HG02623 (cell line): Measurements from ENCODE around the gene EHD1.

Experiments used
- ATAC-seq: cut with Tn5 transposase; IDR thresholded peaks from one replicate; pipeline ENCODE4 v1.9.1; 2021; ENCODE audit warnings: moderate library complexity; ENCODE audit not compliant: unreplicated experiment

Gene EHD1

DNA sequence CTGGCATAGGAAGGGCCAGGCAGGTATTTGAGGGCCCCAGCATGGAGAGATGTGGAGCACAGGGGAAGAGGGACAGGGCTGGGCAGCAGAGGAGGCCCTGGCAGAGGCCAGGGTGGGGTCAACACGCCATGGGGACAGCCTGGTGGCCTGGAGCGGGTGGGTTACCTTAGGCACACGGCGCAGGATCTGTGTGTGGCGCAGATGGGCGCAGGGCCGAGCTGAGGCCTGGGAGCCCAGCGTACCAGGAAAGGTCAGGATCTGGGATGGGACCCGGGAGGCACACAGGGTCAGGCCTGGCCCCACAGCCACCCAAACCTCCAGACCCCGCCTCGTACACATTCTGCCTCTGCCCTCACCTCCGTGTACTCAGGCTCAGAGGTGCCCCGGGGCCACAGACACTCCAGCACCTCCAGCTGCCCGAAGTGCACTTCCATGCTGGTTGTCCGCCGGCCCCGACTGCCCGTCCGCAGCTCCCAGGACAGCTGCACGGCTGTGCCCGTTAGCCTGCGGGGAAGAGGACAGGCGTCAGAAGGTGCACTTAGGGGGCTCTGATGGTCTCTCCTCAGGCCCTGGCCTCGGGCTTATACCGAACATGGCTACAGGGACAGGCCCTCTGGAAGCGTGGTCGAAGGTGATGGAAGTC is 32.2 kb upstream of the EHD1 start:
- ATAC-seq: no peak

DNA sequence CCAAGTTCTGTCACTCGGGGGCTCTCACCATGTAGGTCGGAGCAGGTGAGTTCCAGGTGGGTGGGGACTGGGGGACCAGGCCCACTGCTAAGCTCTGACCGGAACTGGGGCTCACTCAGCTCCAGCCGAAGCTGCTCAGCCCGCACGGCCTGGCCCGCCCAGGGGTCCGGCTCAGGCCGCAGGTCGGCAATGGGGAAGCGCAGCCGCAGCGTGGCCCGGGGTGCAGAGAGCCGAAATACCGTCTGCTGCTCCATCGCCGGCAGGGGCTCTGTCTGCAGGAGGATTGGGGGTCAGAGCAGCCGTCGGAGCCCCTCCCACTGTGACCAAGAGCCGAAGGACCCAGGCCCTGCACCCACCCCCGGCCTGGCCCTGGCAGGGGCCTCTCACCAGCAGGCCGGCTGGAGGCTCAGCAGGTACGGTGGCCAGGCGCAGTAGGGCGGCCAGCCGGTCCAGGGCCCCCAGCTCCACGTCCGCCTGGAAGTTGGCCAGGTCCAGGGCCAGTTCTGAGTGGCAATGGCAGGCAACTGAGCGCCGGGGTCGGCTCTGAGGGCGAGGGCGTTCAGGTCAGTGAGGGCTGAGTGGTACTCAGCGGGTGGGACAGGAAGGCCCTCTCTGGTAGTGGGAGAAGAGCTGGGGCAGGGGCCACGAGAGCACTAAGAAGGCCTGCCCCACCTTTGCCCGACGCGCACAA is 31.4 kb upstream of the EHD1 start:
- no peak for ATAC-seq

DNA sequence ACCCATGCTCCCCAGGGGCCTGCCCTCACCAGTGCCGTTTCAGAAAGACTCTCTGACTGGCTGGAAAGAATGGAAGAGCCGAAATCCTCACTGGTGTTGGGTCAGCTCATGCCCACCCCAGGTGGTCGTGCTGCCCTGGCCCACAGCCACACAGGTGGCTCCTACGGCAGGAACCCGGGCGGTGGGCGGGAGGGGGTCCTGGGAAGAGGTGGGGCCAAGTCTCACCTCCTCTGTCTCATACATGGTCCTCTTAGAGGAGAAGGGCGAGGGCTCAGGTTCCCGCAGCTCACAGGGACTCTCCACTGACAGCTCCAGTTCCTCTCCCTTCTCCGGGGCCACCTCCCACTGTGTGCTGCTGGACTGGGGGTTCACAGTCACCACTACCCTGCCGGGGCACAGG is 30.3 kb upstream of the EHD1 start:
- no peak for ATAC-seq

DNA sequence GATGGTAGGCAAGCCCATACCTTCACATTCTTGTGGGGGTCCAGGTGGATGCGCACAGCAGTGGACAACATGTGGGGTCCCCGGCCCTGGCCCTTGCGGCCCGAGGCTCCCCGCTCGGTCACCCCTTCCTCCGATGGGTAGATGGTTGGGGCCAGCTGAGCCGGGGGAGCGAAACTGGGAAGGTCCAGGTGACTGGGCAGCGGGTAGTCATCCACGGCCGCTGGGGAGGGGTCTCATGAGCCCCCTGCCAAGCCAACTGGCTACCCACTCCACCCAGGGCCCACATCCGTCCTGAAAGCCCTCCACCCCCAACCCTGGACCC is 27.9 kb upstream of the EHD1 start:
- no peak for ATAC-seq

DNA sequence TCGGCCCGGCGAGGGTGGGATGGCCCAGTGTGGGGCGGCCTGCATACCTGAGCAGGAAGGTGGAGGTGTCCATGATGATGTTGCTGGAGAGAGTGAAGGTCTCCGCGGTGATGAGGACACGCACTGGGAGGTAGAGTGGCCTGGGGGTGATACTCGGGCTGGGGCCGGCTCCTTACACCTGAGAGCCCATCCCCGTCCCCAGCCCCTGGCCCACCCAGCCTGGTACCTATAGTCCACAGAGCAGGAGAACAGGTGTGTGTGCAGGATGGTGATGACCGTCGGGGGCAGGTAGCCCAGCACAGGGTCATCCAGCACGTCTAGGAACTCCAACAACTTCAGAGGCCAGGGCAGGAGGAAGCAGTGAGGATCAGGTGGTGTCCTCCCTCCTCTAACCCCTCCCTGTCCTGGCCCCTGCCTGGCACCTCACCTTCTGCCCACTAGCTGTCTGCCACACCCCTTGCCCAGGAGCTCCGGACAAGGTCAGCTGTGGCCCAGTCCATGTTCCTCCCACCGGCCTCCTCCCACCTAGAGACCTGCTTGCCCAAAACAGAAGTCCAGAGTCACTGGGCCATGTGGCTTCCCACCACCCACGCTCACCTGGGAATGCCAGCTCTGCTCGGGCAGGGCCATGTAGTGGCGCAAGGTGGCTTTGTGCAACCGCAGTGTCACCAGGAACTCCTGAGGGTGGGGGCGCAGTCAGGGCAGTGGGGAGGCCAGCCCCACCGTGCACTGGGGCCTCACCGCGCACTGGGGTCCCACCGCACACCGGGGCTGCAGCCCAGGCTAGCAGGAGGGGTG is 27.3 kb upstream of the EHD1 start:
- ATAC-seq: no peak

DNA sequence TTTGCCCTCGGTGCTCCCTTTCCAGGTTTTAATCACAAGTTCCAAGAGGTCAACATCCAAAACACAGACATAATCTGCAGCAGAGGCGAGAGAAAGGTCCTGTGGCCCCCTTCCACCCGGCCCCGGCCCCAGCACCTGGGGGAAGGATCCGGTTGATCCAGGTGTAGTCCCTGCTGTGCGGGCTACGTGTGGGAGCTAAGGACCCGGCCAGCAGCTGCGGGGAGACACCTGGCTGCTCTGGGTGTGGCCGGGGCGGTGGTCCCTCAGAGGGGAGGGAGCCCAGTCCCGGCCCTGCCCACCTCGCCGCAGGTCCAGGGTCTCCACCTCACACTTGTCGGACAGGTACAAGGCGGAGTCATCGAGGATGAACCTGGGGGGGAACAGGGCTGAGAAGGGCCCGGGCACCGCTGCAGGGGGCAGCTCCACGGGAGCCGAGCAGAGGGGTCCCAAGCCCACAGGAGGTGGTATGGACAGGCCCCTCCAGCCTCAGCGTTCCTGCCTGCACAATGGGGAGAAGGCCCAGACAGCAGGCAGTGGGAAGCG is 24.9 kb upstream of the EHD1 start:
- no peak for ATAC-seq

DNA sequence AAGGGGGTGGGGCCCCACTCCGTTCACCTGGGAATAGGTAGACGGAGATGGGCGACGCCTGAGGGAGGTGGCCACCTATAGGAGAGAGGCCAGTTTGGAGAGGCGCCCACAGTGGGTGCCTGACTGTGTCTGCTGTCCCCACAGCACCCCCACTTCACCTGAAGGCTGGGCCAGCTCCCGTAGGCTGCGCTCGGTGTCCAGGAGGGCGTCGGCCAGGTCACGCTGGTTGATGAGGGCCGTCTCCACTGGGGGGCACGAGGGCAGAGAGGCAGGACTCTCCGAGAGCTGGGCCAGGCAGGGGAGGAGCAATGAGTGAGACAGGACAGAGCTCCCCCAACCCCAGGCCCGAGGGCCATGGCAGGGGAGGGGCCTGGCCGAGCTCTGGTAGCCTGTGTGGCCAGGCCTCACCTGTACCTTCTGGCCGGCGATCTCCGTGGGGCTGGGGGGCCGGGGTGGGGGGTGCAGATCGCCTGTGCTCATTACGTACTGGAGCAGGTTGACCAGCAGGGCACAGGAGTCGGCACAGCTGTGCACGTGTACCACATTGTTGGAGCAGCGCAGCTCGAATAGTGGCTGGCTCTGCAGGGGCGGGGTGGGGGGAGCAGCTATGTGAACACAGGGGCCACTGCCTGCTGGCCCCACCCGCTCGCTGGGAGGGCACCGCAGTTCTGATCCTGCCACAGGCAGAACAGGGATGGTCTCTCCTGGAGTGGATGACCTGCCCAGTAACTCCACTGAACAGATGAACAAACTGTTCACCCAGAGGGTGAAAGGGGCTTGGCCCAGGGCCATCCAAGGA is 23.9 kb upstream of the EHD1 start:
- ATAC-seq: no peak

DNA sequence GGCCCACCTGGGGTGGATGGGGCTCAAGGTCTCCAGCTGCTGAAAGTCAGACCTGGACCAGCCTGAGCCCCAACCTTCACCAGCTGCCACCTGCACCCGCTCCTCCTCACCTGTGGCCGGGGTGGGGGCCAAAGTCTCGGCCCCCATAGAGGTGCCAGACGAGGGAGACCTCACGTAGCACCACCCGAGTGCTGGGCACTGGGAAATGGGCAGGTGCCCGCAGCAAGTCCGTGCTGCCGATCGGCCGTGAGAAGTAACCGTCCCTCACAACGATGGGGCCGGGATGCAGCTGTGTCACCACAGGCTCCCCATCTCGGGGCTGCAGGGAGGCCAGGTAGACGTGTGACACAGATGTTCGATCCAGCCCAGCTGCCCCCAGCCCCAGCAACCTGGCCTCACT is 22.4 kb upstream of the EHD1 start:
- ATAC-seq: no peak

DNA sequence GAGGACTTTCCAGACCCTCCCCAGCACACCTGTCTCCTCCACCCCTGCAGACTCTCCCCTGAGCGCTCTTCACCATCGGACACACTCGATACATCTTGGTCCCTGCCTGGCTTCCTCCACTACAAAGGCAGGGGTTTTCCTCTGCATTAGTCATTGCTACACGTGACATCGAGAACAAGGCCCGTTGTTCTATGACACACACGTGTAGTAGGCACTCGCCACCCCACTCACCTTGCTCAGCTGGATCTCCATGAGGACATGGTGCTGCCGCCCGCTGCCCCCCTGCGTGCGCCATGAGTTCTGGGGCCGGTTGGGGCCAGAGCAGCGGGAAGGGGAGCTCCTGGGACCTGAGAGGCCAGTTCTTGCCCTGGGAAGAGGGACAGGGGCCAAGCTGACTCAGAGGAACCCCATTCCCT is 21.9 kb upstream of the EHD1 start:
- ATAC-seq: no peak

DNA sequence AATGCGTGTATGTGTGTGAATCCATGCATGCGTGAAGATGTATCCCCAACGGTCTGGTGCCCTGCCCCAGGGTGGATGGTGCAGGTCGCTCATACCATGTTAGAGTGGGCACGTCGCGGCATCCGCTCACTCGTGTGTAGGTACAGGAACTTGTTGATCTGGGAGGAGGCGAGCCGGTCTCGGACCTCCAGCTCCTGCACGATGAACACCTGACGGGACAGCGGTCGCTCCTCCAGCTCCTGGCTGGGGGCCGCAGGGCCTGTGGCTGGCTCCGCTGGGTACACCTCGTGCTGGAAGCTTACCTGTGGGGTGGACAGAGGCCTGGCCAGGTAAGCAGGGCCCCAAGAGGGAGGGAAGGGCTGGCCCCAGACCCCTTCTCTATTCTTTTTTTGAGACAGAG is 20.1 kb upstream of the EHD1 start:
- no peak for ATAC-seq

DNA sequence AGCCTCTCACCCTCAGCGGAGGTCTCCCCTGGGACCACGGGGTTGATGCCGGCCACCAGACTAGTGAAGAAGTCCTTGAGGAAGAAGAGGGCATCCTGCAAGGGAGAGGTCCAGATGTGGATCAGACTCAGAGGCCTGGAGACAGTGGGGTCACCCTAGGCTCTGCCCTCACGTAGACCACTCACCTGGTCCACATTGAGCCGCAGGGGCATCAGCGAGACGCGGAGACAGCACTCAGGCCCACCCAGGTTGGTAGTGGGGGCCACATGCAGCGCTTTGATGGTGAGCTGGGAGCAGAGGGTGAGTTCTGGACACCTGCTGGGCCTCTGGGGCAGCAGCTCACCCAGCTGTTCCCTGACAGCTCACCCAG is 19.6 kb upstream of the EHD1 start:
- ATAC-seq: no peak

DNA sequence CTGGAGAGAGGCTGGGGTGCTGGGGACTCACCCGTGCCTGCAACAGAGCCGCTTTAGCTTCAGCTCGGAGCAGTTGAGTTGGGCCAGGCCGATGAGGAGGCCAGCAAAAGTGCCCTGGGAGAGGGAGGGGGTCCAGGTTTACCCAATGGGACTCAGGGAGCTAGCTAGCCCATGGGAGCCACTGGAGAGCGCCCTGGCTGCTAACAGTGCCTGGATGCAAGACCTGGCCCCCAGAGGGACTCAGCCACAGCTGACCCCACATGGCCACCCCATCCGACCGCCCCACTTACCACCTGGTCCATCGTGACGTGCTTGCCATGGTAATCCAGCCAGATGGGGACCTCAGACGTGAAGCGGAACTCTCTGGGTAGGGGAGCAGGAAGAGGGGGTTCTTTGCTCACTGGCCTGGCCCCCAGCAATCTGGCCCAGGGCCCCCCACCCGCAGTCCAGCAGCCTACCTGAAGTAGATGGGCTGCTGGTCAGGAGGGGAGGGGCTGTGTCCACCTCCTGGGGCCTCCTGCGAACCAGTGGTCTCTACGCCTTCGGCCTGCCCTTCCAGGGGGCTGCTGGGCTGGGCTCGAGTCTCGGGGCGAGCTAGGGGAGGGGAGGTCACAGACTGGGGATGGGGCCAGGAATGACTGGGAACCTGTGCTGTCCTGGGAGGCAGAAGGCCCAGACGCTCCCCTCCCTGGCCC is 19.1 kb upstream of the EHD1 start:
- no peak for ATAC-seq

DNA sequence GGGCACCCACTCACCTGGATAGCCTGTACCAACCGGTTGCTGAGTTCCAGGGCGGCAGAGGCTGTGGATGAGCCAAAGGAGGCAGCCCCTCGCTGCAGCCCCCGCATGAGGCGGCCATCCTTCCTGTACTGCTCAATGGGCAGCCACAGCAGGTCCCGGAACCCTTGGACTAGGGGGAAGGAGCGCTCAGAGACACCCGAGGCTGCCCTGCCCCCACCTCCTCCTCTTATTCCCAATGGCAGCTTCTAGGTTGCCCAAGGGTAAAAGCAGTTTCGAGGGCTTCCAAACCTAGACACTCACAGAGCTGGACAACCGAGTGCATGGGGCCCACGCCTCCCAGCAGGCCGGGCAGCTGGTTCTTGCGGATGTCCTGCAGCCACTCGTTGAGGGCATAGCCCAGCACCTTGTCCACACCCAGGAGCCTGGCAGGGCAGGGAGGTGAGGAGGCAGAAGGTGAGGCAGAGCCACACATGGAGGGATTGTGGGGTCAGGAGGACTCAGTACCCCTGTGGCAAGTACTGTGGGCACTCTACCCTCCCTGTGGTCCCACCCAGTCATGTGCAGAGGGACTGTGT is 18.1 kb upstream of the EHD1 start:
- ATAC-seq: no peak

DNA sequence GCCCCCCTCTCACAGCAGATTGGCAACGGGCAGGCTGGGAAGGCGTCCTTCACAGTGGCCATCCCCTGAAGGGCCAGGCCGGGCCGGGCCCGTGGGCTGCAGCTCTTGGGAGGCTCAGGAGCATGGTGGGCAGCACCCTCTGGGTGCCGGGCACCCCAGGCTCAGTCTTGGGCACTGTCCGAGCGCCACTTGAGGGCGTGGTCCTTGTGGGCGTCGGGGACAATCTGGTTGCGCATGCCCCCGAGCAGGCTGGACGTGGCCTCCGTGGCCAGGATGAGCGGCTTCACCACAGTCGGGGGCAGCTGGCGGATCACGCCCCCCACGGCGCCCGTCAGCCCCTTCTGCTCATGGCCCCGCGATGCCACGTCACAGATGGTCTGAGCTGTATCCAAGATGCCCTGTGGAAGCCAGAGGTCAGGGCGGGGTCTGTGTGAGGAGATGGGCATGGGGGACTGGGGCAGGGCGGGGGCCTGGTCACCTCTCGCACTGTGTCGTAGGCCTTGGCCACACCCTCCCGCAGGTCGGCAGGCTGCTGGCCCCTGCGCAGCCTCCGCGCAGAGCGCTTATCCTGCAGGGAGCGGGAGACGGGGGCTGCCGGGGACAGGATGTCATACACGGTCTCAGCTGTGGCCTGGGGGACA is 16.5 kb upstream of the EHD1 start:
- no peak for ATAC-seq

DNA sequence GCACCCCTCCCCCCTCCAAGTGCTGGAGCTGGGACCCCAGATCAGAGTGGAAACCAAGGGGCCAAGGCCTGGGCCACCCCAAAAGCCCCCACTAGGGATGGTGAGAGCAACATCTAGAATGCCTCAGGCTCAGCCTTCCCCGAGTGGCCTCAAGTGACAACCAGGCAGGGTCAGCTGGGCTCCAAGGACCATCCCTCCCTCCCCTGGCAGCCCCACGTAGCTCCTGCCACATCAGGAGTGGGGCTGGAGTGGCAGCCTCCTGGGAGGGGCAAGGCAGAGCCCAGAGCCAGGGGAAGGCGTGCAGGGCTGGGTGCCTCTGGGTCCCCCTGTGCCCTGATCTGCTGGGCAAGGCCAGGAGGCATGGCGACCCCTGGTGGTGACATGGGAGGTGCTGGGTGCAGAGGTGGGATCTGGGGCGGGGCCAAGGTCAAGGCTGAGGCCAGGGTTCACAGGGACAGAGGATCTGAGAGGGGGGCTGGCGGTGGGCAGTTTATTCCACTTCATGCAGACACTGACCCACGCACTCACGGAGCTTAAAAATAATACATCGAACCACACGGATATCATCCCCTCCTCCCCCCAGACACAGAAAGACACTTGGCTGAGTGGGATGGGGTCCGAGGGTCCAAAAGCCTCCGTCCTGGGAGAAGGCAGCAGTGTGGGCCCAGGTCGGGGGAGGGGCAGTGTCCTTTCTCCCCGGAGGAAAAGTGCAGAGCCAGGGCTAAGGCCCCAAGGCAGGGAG is 15.8 kb upstream of the EHD1 start:
- ATAC-seq: no peak

DNA sequence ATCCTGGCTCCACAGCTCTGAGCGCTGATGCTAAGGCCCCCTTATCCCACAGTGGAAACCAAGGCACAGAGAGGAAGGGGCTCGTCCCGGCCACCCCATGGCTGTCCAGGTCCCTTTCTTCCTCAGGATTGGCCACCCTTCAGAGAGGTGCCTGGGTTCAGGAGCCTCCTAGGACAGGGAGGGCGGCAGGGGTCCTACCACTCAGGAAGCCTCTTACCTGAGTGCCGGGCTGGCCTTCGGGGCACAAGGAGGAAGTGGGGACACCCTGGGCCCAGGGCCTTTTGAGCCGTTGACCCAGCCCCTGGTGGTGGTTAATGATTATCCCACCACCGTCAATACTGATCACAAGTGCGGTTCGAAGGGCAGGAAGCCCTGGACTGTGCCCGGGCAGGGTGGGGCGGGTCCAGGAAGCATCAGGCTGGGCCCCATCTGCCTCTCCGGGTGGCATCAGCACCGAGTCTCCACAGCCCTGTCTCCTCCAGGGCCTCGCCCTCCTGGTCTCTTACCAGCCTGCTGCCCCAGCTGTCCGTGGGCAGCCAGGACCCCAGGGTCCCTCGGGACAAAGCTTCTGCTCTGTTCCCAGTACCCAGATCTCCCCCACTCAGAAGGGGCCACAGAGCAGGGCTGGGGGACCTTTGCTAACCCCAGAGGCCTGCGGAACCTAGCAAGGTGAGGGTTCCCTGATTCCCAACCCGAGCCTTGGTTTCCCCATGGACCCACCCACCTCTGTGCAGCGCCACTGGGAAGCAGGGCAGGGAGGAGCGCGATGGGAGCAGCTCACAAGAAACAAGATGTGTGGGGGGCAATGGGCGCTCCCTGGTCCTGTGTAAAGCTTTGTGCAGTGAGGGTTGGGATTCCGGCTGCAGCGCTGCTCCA is 15.0 kb upstream of the EHD1 start:
- ATAC-seq: no peak

DNA sequence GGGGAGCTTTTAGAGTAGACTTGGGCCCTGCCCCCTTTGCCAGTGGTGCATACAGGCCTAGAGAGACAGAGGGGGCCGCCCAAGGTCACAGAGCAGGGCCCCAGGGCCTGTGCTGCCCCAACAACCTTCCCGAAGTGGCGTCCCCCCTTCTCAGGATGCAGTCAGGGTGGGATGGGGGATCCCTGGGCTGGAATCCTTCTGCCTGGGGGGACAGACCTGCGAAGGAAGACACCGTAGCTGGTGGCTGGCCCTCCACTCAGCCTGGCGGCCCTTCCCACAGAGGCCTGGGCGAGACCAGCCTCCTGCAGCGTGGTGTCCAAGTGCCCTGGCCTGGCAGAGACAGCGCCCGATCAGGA is 14.4 kb upstream of the EHD1 start:
- ATAC-seq: no peak

DNA sequence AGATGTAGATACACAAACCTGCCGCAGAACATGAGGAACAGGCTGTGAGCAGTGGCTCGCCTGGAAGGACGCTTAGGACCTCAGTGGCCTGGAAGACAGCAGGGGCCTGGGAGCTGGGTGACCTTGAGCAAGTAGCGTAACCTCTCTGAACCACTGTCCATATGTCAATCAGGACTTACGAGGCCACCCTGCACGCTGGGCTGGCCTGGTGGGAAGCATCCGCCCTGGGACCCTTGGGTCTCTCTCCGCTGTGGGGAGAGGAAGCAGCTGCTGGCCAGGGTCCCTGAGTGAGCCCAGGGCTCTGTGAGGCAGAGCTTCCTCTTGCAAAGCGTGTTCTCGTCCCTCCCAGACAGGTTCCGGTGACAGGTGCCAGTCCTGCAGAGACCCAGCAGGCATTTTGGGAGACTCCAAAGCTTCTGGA is 14.0 kb upstream of the EHD1 start:
- ATAC-seq: no peak
